Panc1 (cell line): ENCODE results near the gene DPEP1. TPM values are rescaled to one million over a fixed set of nuclear protein-coding genes. Genes with fewer than 3 reads are reported as not detected.

Source experiments
- ATAC-seq: fragments of 200-7000 bp; cut with Tn5 transposase; 2 replicates; pipeline ENCODE4 v1.9.1; 2020; ENCODE audit warnings: mild to moderate bottlenecking, moderate library complexity
- BruUV-seq: library from RNA; stranded (reverse); fragments of 400-500 nt; replicated peaks from 2 replicates; lab custom pipeline; 2021; lab: Mats Ljungman, UMichigan
- CTCF ChIA-PET: fragments of 300-600 bp; sonication (Branson Sonifier 250); formaldehyde crosslinking; loops from one replicate; lab custom pipeline; 2022; ENCODE audit warnings: antibody characterized with exemption; lab: Charles Lee
- POLR2A ChIA-PET: fragments of 300-600 bp; sonication (Branson Sonifier 250); formaldehyde crosslinking; loops from one replicate; lab custom pipeline; 2022; ENCODE audit warnings: antibody characterized with exemption; lab: Charles Lee
- DNase-seq: peaks from one replicate; pipeline ENCODE4 v3.0.0-alpha.2; 2010; ENCODE audit warnings: low read depth, low spot score
- H3K27ac ChIP-seq: 2 replicates; pipeline ENCODE4 v1.5.1; 2011; ENCODE audit warnings: mild to moderate bottlenecking, low read length, inconsistent platforms
- H3K27me3 ChIP-seq: fragments of 200-500 bp; sonication (Bioruptor generic); 2 replicates; pipeline ENCODE4 v1.6.0; 2014; ENCODE audit warnings: low read length, inconsistent platforms; ENCODE audit not compliant: control insufficient read depth, insufficient read depth
- H3K36me3 ChIP-seq: fragments of 200-500 bp; sonication (Bioruptor generic); 2 replicates; pipeline ENCODE4 v1.5.1; 2014; ENCODE audit warnings: inconsistent platforms, mild to moderate bottlenecking, low read length, moderate library complexity; ENCODE audit not compliant: control insufficient read depth, insufficient read depth
- H3K4me1 ChIP-seq: 2 replicates; pipeline ENCODE4 v1.5.1; 2011; ENCODE audit warnings: inconsistent platforms, mild to moderate bottlenecking, low read length, moderate library complexity; ENCODE audit not compliant: control insufficient read depth, insufficient read depth
- H3K4me3 ChIP-seq, 2 experiments: 2 replicates each; pipeline ENCODE4 v1.5.1; 2011 to 2012; ENCODE audit warnings: low read depth in 2 of 2, low read length in 2 of 2, mild to moderate bottlenecking in 2 of 2, inconsistent platforms in 1 of 2, moderate library complexity in 1 of 2
- H3K9me3 ChIP-seq: fragments of 200-500 bp; sonication (Bioruptor generic); 2 replicates; pipeline ENCODE4 v1.5.1; 2014; ENCODE audit warnings: low read depth, mild to moderate bottlenecking, inconsistent platforms, low read length, moderate library complexity; ENCODE audit not compliant: control insufficient read depth, insufficient read depth
- POLR2AphosphoS5 ChIP-seq: IDR thresholded peaks from 2 replicates; pipeline ENCODE4 v1.6.1; 2012; ENCODE audit warnings: mild to moderate bottlenecking, low read depth, low read length, moderate library complexity
- REST ChIP-seq, 2 experiments: IDR thresholded peaks; 2 replicates each; pipeline ENCODE4 v1.6.1; 2011 to 2012; ENCODE audit warnings: low read depth in 2 of 2, control low read depth in 1 of 2, low read length in 1 of 2, mild to moderate bottlenecking in 1 of 2, moderate library complexity in 1 of 2; ENCODE audit not compliant: insufficient read depth in 1 of 2
- SIN3A ChIP-seq: IDR thresholded peaks from 2 replicates; pipeline ENCODE4 v1.6.1; 2012; ENCODE audit warnings: low read depth, mild to moderate bottlenecking, low read length, moderate library complexity, borderline replicate concordance; ENCODE audit not compliant: insufficient read depth
- TCF7L2 ChIP-seq: IDR thresholded peaks from 2 replicates; pipeline ENCODE4 v1.6.1; 2011; ENCODE audit warnings: mild to moderate bottlenecking, low read depth, low read length, inconsistent platforms
- in situ Hi-C: cut with HindIII; loops from 2 replicates; pipeline ENCODE4 v1.10.0; 2016; ENCODE audit warnings: low sequenced_read_pairs, low pct_unique_long_range_greater_than_20kb
- intact Hi-C: fragments of 100-400 bp; cut with micrococcal nuclease; formaldehyde crosslinking; loops from one replicate; pipeline ENCODE4 v1.10.0; 2022; ENCODE audit not compliant: unreplicated experiment
- total RNA-seq: library from RNA; stranded (reverse); gene quantifications from one replicate; pipeline ENCODE4 v1.2.1, GENCODE V29; 2021; ENCODE audit not compliant: unreplicated experiment
- TF ChIP-seq, protein P1 (sequence below): fragments of 450-650 bp; IDR thresholded peaks from 2 replicates; pipeline ENCODE4 v1.5.1; 2017; ENCODE audit warnings: mild to moderate bottlenecking

DPEP1 gene
- total RNA-seq, 1 experiment from 2014 or later: 0.18 TPM

- BruUV-seq: no TSS peak
- ChIA-PET POLR2A (no interaction called here), CTCF (no interaction called here)
- TF ChIP-seq, protein P1, sequence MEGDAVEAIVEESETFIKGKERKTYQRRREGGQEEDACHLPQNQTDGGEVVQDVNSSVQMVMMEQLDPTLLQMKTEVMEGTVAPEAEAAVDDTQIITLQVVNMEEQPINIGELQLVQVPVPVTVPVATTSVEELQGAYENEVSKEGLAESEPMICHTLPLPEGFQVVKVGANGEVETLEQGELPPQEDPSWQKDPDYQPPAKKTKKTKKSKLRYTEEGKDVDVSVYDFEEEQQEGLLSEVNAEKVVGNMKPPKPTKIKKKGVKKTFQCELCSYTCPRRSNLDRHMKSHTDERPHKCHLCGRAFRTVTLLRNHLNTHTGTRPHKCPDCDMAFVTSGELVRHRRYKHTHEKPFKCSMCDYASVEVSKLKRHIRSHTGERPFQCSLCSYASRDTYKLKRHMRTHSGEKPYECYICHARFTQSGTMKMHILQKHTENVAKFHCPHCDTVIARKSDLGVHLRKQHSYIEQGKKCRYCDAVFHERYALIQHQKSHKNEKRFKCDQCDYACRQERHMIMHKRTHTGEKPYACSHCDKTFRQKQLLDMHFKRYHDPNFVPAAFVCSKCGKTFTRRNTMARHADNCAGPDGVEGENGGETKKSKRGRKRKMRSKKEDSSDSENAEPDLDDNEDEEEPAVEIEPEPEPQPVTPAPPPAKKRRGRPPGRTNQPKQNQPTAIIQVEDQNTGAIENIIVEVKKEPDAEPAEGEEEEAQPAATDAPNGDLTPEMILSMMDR: no peak
- TF ChIP-seq REST (IDR thresholded peaks at IDR 0.05; ENCODE audit: insufficient read depth in 1 of 2, low read depth in 2 of 2, low read length in 1 of 2): no peak
- TF ChIP-seq TCF7L2: no peak
- TF ChIP-seq POLR2AphosphoS5: no peak
- no peak overlapping the region for H3K4me3 ChIP-seq
- intact Hi-C loops: no loop called here
- H3K27me3 ChIP-seq: peaks cover 4% of the 10 kb centered on the region
- no peaks in the 10 kb centered on the region for H3K9me3 ChIP-seq
- H3K27ac ChIP-seq: no peak overlapping the region
- H3K4me1 ChIP-seq: peaks cover 3% of the 10 kb centered on the region
- no peaks in the 10 kb centered on the region for H3K36me3 ChIP-seq
- no peak for DNase-seq
- no peak for ATAC-seq
- in situ Hi-C loops: no loop called here
Measured at GRCh38 chr16:89636663-89637062, 23.2 kb downstream of the DPEP1 start.

DNA sequence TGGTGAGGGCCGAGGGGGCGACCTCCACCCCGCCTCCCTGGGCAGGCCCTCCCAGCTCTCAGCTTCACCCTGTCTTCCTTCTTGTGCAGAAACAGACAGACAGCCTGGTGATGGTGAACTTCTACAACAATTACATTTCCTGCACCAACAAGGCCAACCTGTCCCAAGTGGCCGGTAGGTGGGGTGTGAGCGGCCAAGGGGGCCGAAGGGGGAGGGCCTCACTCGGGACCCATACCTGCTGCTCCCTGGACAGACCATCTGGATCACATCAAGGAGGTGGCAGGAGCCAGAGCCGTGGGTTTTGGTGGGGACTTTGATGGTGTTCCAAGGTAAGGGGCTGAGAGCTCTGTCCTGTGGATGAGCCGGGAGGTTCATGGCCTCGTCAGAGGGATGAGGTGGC is 23.9 kb downstream of the DPEP1 start:
- intact Hi-C loops: no loop called here
- TF ChIP-seq, protein P1: no peak
- no peak for TF ChIP-seq SIN3A
- no peak for TF ChIP-seq REST (IDR thresholded peaks at IDR 0.05; ENCODE audit: insufficient read depth in 1 of 2, low read depth in 2 of 2, low read length in 1 of 2)
- TF ChIP-seq POLR2AphosphoS5: no peak
- TF ChIP-seq TCF7L2: no peak
- no peak for DNase-seq
- Histone ChIP-seq H3K27me3 (peaks cover 4% of the 10 kb centered on the region), H3K9me3 (no peaks in the 10 kb centered on the region), H3K27ac (no peak overlapping the region), H3K4me1 (peaks cover 7% of the 10 kb centered on the region), H3K36me3 (no peaks in the 10 kb centered on the region), H3K4me3 (no peak overlapping the region)
- in situ Hi-C loops: no loop called here
- no TSS peak for BruUV-seq
- ChIA-PET CTCF (interaction anchor here (0.5 kb wide), 1 partner anchor 22 kb away, joined by 3 read pairs; no protein-coding TSS in a partner anchor), POLR2A (no interaction called here)
- no peak for ATAC-seq
